ENCODE measurements around the gene KLF8. TPM values are rescaled to one million over a fixed set of nuclear protein-coding genes. Genes with fewer than 3 reads are reported as not detected.

The KLF8 gene
- polyA plus RNA-seq, 5 donors = 10.9 to 19.6 (median 17.3) TPM

DNA sequence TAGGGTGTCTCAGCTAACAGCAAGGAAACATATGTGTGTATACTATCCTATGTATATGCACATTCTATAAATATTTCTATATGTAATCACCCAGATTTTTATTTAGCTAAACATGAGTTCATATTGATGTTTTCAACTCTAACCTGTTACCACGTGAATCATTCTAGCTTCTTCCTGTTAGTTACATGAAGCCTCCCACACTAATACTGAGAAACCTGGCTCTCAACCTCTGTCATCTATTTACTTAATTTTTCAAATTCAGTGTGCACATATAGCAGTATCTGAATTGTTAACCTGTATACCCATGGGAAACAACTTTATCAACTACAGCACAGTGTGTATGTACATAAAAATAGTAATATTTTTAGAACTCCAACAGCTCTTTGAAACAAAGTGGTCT, 57.3 kb downstream of the KLF8 start:
- no peak for DNase-seq

- DNase-seq = no peak
Observed at GRCh38 chrX:56308726-56309125, 76.6 kb downstream of the KLF8 start.

GRCh38 chrX:56309881-56310280, 77.7 kb downstream of the KLF8 start:
- DNase-seq = no peak

DNA sequence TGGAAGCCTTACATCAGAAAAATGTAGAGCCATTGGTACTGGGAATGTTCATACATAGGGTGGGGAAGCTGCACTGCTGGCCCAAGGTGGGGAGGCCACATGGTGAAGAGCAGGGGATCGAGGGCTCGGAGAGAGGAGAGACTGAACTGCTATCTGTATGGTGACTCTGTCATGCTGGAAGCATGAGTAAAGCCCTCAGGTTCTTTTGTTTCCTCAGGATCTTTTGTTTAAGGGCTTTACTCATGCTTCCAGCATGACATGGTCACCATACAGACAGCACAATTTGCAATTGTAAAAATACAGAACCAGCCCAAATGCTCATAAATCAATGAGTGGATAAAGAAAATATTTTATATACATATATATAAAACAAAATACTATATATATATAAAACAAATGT, 78.4 kb downstream of the KLF8 start:
- DNase-seq = no peak

DNA sequence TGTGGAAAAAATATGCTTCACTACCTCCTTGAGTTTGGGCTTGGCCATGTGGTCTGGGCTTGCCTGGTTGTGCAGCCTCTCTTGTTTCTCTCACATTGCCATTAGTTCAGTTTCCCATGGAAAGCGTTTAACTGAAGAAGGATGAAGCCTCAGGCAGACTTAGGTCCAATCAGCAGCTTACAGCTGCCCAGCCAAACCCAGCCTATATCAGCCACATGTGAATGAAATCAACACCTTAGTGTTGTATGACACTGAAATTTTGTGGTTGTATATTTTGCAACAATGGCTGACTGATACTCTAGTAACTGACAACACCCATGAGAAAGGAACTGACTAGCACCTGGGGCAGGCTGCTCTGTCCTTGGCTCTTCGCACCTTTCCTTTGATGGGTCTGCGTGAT, 81.2 kb downstream of the KLF8 start:
- no peak for DNase-seq

GRCh38 chrX:56314334-56314733, 82.2 kb downstream of the KLF8 start:
- no peak for DNase-seq

DNA sequence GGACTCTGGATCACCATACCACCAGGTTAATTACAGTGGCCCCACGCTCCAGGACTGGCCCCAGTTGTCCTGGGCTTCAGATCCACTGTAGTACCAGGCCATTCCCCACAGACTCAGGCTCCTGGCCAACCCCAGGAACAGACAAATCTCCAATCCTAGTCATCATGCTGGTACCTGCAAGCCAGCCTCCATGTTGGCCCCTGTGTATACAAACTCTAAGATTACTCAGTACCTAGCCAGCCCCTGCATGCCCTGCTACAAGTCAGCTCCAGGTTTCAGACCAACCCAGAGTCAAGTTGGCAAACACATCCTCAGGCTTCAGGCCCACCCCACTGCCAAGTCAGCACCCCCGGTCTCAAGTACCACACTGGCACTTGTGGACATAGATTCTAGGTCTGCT, 85.9 kb downstream of the KLF8 start:
- no peak for DNase-seq

- no peak for DNase-seq
Observed at GRCh38 chrX:56319165-56319564, 87.0 kb downstream of the KLF8 start.
